GM18507 (cell line): ENCODE measurements around the gene AMMECR1L.
"Not testable (repeated sequence)": the region's sequence is repeated elsewhere in the genome, so short reads cannot be mapped to it uniquely, and the experiment has no call there.

Source experiments
- DNase-seq: peaks from one replicate; pipeline ENCODE4 v3.0.0; 2011; ENCODE audit warnings: low read depth; ENCODE audit not compliant: insufficient read length; ENCODE audit errors: extremely low spot score
- FAIRE-seq: peaks from 2 replicates; lab custom pipeline; 2011; peaks lifted over from hg19 to GRCh38; lab: Jason Lieb, UNC

The AMMECR1L gene

DNA sequence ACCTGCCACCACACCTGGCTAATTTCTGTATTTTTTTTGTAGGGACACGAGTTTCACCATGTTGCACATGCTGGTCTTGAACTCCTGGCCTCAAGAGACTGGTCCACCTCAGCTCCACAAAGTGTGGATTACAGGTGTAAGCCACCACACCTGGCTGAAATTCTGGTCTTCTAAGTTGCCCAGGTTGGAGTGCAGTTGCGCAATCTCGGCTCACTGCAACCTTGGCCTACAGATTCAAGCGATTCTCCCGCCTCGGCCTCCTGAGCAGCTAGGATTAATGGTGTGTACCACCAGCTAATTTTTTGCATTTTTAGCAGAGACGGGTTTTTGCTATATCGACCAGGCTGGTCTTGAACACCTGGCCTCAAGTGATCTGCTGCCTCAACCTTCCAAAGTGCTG, 33.4 kb downstream of the AMMECR1L start:
- FAIRE-seq = no peak
- DNase-seq = no peak

DNA sequence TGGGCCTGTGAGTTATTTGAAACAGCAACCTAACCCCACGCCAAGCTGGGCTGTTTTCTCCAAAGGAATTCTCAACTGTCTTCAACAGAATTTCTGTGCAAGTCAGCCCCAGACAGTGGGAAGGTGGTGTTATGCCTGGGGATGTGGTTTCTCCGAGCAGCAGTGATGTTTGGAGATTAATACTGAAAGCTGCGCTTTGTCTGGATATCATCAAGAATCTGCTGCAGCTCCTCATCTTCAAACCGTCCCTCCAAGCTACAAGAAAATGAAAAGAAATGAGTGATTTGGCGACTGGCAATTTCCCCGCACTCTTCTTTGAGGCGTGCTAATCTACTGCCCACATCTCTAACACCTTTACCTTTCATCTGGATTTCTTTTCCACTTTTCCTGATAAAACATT, 37.8 kb downstream of the AMMECR1L start:
- DNase-seq (no peak), FAIRE-seq (no peak)

DNA sequence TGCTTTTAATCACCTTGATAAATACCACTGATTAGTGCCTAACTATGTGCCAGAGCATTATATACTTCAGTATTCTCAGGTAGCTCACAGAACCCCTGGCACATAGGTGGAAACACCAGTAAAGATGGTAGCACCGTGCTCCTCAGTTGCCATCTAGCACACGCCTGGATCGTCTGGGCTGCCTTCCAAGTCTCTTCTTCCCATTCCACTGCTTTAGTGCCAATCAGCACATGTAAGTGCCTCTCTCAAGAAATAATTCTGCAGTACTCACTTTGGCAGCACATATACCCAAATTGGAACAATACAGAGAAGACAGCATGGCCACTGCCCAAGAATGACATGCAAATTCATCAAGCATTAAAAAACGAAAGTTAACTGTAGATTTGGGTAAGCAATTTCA, 40.8 kb downstream of the AMMECR1L start:
- FAIRE-seq (no peak), DNase-seq (no peak)

DNA sequence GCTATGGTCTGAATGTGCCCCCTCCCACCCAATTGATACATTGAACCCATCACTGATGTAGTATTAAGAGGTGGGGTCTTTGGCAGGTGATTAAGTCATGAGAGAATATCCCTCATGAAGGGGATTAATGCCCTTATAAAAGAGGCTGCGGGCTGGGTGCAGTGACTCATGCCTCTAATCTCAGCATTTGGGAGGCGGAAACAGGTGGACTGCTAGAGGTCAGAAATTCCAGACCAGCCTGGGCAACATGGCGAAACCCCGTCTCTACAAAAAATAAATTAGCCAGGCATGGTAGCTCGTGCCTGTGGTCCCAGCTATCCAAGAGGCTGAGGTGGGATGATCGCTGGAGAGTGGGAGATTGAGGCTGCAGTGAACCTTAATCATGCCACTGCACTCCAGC, 42.1 kb downstream of the AMMECR1L start:
- DNase-seq (no peak), FAIRE-seq (no peak)

DNA sequence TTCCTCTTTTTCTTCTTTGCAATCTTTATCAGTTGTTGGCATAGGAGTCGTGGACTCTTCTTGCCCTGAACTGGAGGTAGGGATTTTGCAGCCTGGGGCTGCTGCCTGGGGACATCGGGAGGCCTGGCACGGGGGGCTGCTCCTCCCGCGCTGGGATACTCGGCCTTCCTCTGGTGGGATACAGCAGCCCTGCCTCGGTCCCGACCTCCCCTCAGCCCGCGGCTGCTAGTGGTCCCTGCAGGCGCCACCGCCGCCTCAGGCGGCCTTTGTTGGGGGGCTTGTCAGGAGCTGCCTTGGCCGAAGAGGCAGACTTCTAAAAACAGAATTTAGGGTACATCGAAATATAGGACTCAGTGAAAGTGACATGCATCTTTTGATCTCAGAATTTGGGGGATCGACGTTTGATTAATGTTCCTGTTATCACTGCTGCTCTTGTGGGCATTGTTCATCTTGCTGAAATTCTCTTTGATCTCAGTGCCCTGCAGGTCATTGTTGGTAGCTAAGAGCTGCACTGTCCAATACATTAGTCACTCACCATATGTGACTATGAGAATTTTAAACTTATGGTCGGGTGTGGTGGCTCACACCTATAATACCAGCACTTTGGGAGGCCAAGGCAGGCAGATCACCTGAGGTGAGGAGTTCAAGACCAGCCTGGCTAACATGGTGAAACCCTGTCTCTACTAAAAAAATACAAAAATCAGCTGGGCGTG, 44.1 kb downstream of the AMMECR1L start:
- DNase-seq (no peak), FAIRE-seq (no peak)

DNA sequence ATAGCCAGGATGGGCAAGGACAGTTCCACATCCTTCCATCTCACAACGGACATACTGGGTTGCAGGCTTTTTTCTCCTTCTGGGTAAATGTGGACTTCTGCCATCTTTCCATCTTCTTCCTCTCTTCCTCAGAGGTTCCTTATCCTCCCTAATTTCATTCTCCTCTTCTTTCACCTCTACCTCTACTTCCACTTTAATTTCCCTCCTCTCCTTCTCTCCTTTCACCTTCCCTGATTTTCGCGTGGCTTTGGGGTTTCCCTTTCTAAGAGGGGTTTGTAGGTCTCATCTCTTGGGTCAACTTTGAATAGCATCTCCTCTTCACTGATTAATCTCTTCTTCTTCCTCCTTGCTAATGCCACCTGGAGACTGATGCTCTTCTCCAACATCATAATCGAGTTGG, 44.9 kb downstream of the AMMECR1L start:
- FAIRE-seq (no peak), DNase-seq (no peak)

DNA sequence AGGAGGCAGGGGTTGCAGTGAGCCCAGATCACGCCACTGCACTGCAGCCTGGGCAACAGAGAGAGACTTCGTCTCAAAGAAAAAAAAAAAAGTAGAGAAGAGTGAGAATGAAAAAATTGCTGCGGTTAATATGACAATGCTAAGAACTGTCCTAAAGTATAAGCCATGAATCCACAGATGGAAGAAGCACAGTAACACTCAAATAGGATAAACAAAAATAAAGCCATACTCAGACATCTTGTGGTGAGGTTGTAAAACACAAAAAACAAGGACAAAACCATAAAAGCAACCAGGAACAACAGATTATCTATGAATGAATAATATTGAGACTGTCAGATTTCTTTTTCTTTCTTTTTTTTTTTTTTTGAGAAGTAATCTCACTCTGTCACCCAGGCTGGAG, 50.8 kb downstream of the AMMECR1L start:
- no peak for FAIRE-seq
- DNase-seq = no peak

DNA sequence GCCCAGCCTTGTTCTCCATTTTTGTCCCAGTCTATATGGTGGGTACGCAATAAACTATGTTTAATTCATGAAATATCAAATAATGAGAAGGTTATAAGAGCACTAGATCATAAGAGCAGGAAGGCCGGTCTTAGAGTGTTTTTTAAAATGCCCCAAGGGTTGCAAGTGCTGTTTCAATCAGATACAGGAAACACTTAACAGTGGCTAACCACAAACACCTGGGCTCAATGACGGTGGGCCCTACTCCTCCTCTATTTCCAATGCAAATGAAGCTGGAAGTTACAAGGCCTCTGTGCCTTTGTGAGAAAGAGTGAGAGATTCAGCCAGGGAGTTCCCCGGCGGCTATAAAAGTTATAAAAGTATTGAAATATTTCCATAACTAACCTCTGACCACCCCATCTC, 55.9 kb downstream of the AMMECR1L start:
- peak; percentile 99 for FAIRE-seq
- DNase-seq = peak; percentile 71

DNA sequence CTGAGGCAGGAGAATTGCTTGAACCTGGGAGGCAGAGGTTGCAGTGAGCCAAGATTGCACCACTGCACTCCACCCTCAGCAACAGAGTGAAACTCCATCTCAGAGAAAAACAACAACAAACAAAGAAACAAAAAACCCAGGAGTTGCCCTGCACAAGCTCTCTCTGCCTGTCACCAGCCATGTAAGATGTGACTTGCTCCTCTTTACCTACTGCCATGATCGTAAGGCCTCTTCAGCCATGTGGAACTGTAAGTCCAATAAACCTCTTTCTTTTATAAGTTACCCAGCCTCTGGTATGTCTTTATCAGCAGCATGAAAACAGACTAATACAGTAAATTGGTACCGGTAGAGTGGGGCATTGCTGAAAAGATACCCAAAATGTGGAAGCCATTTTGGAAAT, 59.0 kb downstream of the AMMECR1L start:
- FAIRE-seq, DNase-seq: not testable (repeated sequence)

DNA sequence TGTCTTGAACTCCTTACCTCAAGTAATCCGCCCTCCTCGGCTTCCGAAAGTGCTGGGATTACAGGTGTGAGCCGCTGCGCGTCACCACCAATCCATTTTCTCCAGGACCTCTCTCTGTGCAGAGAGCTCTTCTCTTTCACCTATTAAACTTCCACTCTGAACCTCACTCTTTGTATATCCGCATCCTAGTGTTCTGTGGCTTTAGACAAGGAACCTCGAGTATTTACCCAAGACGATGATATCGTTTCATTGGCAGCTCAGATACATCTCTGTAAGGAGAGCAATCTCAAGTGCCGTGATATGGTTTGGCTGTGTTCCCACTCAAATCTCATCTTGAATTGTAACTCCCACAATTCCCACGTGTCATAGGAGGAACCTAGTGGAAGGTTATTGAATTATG, 59.7 kb downstream of the AMMECR1L start:
- no peak for DNase-seq
- FAIRE-seq = no peak

DNA sequence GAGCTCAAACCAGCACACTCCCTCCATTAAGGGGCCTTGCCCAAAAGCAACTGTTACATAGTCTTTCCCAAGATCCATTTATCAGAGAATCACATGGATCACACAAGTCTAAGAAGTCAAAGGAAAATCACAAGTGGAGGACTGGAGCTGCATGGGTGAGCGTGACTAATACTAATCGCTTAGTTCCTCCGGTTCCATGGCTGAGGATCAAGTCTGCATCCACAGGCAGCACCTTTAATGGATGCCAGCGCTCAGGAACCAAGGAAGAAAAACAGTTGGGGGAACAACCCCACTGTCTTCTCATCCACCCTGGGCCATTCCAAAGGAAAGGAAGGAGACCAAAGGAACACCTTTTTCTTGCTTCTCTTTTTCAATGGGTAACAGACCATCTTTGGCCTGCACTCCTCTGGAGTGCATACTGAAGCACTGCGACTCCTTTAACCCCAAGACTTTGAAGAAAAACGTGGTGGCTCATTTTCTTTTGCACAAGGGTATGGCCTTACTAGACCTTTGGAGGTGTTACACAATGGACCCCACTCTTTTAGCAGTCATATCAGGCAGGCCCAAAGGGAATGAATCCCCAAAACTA, 65.6 kb downstream of the AMMECR1L start:
- FAIRE-seq (no peak), DNase-seq (no peak)

DNA sequence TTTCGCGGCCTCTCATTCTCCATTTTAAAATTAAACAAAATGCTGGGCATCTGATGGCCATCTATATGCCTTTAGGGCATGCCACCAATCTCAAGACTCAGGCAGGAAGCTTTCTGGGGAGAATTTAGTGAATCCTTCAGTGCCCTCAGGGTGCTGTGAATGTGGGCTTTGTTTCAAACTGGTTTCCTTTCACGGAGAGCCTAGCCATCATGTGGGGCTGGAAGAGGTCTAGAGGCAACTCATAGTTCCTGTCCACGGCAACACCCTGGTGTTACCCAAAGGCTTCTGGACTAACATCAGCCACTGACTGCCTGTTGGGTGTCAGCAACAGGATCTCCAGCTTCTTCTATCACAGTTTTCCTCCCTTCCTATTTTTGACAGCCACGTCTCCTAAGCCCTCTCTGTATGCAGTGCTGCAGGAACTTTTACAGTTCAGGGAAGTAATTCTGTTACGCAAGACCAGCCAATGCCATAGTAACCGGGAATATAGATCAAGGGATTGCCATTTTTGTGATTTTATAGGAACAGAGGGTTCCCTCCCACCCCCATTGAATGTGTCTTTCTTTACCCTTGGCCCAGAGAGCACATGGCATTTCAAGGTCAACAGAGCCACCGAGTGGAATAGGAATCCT, 66.8 kb downstream of the AMMECR1L start:
- DNase-seq (no peak), FAIRE-seq (no peak)

DNA sequence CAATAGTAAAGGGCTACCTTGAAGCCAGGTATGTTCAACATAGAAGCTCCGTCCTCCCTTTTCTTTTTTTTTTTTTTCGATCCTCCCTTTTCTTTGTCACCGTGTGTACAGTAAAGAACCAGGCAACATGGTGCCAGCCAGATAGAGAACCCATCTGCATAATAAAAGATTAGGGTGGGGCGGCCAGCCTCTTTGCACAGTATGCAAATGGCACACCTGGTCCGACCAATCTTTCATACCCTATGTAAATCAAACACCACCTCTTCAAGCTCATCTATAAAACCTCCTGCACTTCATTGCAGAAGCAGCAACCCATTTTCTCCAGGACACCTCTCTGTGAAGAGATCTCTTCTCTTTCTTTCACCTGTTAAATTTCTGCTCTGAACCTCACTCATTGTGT, 67.5 kb downstream of the AMMECR1L start:
- DNase-seq = no peak
- FAIRE-seq = no peak

DNA sequence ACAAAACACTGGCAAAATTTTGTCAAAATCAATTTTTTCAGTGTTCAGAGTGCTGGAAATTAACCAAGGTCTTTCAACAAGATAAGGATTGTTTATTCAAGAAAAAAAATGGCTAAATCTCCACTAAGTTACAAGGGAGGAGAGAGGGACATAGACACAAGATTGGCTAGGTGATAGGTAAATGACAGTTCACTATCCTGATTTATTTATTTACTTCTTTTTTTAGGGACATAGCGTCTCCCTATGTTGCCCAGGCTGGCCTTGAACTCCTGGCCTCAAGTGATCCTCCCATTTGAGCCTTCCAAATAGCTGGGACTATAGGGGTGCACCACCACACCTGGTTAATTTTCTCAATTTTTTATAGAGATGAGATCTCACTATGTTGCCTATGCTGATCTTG, 71.1 kb downstream of the AMMECR1L start:
- FAIRE-seq = no peak
- DNase-seq = no peak

DNA sequence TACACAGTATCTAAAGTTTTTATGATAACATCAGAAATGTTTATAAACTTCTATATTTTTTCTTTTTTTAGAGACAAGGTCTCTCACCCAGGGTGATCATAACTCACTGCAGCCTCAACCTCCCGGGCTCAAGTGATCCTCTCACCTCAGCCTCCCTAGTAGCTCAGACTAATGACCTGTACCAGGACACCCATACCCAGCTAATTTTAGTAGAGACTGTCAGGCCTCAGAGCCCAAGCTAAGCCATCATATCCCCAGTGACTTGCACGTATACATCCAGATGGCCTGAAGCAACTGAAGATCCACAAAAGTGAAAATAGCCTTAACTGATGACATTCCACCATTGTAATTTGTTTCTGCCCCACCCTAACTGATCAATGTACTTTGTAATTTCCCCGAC, 73.3 kb downstream of the AMMECR1L start:
- not testable (repeated sequence) for FAIRE-seq, DNase-seq
